ENCODE data around the gene TUBB2B. TPM values are rescaled to one million over a fixed set of nuclear protein-coding genes. Genes with fewer than 3 reads are reported as not detected.
A peak's percentile ranks its signal among the peaks of the same experiment; 100 is the strongest.

Gene TUBB2B
- polyA plus RNA-seq, 1 donor from 2014 or later, result 3,172 TPM

GRCh38 chr6:3258720-3259490 is 31.5 kb upstream of the TUBB2B start, which contains the start of gene PSMG4 (continued):
- TF ChIP-seq REST (IDR thresholded peaks at IDR 0.05; ENCODE audit: borderline replicate concordance), result no peak

- peak overlapping the region; percentile 81 for H3K27ac ChIP-seq (ENCODE audit: low read length)
These were observed 30.7 kb upstream of the TUBB2B start for GRCh38 chr6:3258201-3258600.

GRCh38 chr6:3253597-3253961 is 26.1 kb upstream of the TUBB2B start:
- Histone ChIP-seq H4K20me1 (ENCODE audit: insufficient read depth) (no peaks in the 10 kb centered on the region), H3K9me3 (ENCODE audit: low read length) (no peaks in the 10 kb centered on the region), H3K27ac (ENCODE audit: low read length) (no peak overlapping the region), H3F3A (ENCODE audit: insufficient read depth, low read length, poor library complexity, severe bottlenecking) (peaks cover 4% of the 10 kb centered on the region), H3K27me3 (ENCODE audit: insufficient read depth, low read depth, low read length) (no peaks in the 10 kb centered on the region), H3K4me3 (ENCODE audit: low read length) (no peak overlapping the region), H3K36me3 (ENCODE audit: insufficient read depth, low read length) (no peaks in the 10 kb centered on the region), H2AFZ (ENCODE audit: low read depth, low read length) (no peak overlapping the region), H3K79me2 (replicated peaks; ENCODE audit: insufficient read depth, low read length) (peaks cover 30% of the 10 kb centered on the region), H3K4me2 (ENCODE audit: low read length) (no peak overlapping the region), H3K9me2 (ENCODE audit: insufficient read depth, low read length) (no peaks in the 10 kb centered on the region), H3K9ac (ENCODE audit: low read length) (no peak overlapping the region)
- TF ChIP-seq MXI1 (conservative IDR thresholded peaks at IDR 0.05; ENCODE audit: poor library complexity, severe bottlenecking) (no peak), POLR2AphosphoS5 (IDR thresholded peaks at IDR 0.05) (no peak), TAF1 (IDR thresholded peaks at IDR 0.05; ENCODE audit: low read depth) (no peak), EZH2 (IDR thresholded peaks at IDR 0.05; ENCODE audit: borderline replicate concordance, insufficient read depth, low read length, poor library complexity, severe bottlenecking) (no peak), EP300 (conservative IDR thresholded peaks at IDR 0.05; ENCODE audit: poor library complexity, severe bottlenecking) (no peak), SMC3 (conservative IDR thresholded peaks at IDR 0.05; ENCODE audit: poor library complexity) (no peak), RAD21 (conservative IDR thresholded peaks at IDR 0.05) (no peak), CTCF (IDR thresholded peaks at IDR 0.05; ENCODE audit: poor library complexity, severe bottlenecking) (no peak), REST (IDR thresholded peaks at IDR 0.05; ENCODE audit: borderline replicate concordance) (no peak)

More at GRCh38 chr6:3258201-3258600, 30.7 kb upstream of the TUBB2B start:
- no peak for TF ChIP-seq TAF1 (IDR thresholded peaks at IDR 0.05; ENCODE audit: low read depth)
- H3F3A ChIP-seq (ENCODE audit: insufficient read depth, low read length, poor library complexity, severe bottlenecking), result no peaks in the 10 kb centered on the region
- H3K9ac ChIP-seq (ENCODE audit: low read length), result peak overlapping the region; percentile 77
- H3K79me2 ChIP-seq (replicated peaks; ENCODE audit: insufficient read depth, low read length), result peaks cover 42% of the 10 kb centered on the region
- H4K20me1 ChIP-seq (ENCODE audit: insufficient read depth), result no peaks in the 10 kb centered on the region
- H3K4me2 ChIP-seq (ENCODE audit: low read length), result no peak overlapping the region
- H2AFZ ChIP-seq (ENCODE audit: low read depth, low read length), result no peak overlapping the region
- H3K36me3 ChIP-seq (ENCODE audit: insufficient read depth, low read length), result no peaks in the 10 kb centered on the region
- no peaks in the 10 kb centered on the region for H3K9me2 ChIP-seq (ENCODE audit: insufficient read depth, low read length)
- H3K4me3 ChIP-seq (ENCODE audit: low read length), result peak overlapping the region; percentile 93
- no peaks in the 10 kb centered on the region for H3K9me3 ChIP-seq (ENCODE audit: low read length)
- H3K27me3 ChIP-seq (ENCODE audit: insufficient read depth, low read depth, low read length), result no peaks in the 10 kb centered on the region
